ENCODE results near the gene CD302.
A peak's percentile ranks its signal among the peaks of the same experiment; 100 is the strongest.
"Not testable (repeated sequence)": the region's sequence is repeated elsewhere in the genome, so short reads cannot be mapped to it uniquely, and the experiment has no call there.

CD302 gene, protein sequence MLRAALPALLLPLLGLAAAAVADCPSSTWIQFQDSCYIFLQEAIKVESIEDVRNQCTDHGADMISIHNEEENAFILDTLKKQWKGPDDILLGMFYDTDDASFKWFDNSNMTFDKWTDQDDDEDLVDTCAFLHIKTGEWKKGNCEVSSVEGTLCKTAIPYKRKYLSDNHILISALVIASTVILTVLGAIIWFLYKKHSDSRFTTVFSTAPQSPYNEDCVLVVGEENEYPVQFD

DNA sequence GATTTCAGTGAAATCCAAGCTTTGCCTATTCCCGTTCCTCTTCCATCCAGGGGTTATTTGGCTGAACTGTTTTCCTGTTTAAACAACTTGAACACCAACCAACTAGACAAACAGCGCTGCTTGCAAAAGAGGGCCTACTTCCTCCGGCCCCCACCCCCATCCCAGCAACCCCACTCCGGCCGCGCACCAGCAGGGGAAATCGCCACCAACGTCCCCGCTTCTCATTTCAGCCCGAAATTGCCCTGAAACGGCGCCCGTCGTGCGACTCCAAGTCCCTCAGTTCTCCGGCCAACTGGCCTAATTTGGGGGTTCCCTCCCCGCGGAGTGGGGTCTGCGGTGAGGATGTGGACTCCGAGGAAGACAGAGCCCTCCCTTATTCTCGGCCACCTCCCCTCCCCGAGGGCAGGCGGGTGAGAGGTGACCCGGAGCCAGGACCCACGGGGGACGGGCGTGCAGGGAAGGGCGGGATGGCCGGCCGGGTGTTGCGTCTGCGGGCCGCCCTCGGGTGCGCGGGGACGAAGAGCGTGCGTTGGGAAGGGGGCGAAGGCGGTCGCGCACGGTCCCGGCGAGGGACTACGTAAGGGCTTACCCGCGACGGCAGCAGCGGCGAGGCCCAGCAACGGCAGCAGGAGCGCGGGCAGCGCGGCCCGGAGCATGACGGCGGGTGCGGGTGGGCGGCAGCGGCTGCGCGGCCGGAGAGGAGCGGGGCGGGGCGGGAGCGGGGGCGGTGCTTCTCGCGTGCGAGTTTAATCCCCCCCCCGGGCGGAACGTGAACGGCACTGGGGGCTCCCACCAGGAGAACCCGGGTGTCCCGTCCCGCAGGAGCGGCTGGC, at the start of gene CD302:
Gene CD302 (minus strand): TSS at position 666 of the 833 bp plus-strand sequence. CDS start 10 bp downstream, at position 656.
- no peak for DNase-seq

DNA sequence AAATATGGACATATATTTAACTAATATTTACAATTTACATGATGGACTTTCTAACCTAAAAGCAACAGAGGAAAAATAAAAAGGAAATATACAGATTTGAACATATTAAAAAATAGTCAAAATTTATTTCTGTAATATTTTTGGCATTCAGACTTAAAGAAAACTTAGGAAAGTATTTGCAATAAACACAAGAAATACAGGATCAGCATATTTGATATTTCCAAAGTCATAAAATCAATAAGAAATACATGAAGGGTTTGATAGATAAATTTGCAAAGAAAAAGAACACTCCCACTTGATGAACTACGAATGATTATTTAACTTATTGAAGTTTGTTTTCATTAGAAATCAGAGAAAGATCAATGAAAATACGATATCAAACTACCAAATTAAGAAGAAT, 48.6 kb upstream of the CD302 start:
- DNase-seq: no peak

DNA sequence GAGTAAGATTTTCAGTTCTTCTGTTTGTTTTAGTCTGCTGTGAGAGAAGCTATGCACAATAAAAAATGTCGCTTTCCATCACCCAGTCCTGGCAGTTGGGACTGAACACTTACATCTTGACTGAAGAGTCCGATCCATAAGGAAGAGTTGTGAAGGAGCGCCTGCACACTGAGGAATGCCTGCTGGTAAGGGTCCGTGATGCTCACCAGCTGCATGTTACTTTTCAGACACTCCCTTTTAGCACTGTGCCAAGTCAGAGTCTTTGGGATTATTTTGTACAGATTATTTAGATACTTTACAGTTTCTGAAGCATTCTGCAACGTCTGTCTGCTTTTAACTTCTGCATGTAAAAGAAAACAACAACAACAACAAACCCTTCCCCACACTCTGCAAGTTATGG, 42.6 kb upstream of the CD302 start:
- no peak for DNase-seq

DNA sequence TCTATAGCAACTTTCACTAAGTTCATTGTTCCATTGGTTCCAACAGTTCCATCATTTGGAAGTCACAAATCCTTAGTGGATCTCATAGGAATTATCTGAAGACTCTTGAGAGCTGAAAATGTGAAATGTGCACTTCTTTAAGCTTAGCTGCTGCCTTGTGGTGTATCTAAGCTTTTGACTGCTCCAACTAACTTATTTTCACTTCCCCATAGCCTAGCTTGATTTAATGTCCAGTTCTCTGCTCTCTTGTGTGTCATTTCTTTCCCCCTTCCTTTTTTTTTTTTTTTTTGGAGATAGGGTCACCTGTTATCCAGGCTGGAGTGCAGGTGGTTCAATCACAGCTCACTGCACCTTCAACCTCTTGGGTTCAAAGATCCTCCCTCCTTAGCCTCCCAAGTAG, 34.9 kb upstream of the CD302 start:
- no peak for DNase-seq

DNA sequence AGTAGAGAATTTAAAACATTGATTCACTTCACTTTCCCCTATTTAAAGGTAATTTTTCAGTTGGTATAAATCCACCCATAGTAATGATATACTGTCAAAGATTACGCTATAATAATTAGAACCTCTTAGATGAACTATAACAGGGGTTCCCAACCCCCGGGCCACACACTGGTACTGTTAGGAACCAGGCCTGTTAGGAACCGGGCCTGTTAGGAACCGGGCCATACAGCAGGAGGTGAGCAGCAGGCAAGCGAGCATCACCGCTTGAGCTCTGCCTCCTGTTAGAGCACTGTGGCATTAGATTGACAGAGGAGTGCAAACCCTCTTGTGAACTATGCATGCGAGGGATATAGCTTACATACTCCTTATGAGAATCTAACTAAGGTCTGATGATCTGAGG, 34.0 kb upstream of the CD302 start:
- no peak for DNase-seq

DNA sequence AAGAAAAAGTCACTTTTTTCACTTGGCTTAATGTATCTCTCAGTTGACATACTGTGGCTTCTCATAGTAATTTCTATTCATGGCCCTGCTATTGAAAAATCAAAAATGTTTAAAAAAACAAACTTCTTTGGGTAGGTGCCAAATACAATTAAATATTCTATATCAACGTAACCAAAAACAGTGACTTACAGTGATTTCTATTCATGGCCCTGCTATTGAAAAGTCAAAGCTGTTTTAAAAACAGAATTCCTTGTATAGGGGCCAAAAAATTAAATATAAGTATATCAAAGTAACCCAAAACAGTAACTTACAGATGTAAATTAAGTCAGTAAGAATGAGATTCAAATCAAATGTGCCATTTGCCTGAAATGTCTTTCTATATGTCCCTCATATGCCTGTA, 31.4 kb upstream of the CD302 start:
- no peak for DNase-seq

DNA sequence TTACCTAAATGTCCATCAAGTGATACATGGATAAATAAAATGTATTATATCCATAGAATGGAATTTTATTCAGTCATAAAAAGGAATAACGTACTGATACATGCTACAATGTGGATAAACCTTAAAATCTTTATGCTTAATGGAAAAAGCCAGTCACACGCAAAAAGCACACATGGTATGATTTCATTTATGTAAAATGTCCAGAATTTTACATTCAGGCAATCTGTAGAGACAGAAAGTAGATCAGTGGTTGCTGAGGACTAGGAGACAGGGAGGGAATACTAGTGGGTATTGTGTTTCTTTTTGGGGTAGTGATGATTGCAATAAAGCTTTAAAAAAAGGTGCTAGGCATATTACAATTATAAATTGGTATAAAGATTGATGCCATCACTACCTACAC, 30.7 kb upstream of the CD302 start:
- no peak for DNase-seq

DNA sequence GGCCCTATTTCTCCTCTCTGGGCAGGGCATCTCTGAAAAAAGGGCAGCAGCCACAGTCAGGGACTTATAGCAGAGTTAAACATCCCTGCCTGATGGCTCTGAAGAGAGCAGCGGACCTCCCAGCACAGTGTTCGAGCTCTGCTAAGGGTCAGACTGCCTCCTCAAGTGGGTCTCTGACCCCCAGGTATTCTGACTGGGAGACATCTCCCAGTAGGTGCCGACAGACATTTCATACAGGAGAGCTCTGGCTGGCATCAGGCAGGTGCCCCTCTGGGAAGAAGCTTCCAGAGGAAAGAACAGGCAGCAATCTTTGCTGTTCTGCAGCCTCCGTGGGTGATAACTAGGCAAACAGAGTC, 24.4 kb upstream of the CD302 start:
- not testable (repeated sequence) for DNase-seq

DNA sequence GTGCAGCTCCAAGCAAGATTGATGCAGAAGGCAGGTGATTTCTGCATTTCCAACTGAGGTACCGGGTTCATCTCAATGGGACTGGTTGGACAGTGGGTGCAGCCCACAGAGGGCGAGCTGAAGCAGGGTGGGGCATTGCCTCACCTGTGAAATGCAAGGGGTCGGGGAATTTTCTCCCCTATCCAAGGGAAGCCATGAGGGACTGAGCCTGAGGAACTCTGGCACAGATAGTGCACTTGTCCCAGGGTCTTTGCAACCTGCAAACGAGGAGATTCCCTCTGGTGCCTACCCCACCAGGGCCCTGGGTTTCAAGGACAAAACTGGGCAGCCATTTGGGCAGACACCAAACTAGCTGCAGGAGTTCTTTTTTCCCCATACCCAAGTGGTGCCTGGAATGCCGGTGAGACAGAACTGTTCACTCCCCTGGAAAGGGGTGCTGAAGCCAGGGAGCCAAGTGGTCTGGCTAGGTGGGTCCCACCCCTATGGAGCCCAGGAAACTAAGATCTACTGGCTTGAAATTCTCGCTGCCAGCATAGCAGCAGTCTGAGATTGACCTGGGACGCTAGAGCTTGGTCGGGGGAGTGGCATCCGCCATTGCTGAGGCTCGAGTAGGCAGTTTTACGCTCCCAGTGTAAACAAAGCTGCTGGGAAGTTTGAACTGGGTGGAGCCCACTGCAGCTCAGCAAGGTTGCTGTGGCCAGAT, 23.9 kb upstream of the CD302 start:
- not testable (repeated sequence) for DNase-seq

DNA sequence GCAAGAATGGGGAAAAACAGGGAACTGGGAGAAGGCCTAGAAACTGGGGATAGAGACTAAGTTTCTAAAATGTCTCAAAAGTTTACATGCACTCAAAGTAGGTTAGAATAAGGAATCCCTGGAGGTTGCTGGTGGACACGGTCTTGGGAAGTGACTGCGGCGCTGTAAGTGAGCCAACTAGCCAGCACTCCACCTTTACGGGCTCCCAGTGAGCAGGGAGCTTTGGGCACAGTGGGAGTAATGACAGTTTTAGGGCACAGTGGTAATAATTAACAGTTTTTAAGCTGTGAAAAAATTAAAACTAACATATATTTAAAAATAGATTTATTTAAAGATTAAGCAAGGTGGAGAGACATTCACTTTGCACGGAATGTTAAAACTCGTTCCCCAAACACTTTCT, 20.9 kb upstream of the CD302 start:
- DNase-seq: no peak

DNA sequence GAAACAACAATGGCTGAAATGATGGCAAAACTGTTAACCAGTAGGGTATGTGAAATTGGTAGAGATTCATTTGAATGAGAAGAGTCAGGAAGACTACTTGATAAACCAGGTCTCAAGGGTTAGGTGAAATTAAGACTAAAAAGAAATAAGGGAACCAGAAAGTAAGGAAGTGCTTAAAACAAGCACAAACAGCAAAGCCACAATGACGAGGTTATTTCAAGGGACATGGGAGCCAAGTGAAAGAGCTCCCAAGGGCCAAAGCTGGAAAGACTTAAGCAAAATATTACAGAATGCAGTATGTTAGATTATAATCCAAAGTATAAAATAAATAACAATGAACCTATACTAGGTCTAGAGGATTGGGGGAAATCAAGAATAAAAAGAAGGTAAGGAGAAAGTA, 19.3 kb upstream of the CD302 start:
- no peak for DNase-seq

DNA sequence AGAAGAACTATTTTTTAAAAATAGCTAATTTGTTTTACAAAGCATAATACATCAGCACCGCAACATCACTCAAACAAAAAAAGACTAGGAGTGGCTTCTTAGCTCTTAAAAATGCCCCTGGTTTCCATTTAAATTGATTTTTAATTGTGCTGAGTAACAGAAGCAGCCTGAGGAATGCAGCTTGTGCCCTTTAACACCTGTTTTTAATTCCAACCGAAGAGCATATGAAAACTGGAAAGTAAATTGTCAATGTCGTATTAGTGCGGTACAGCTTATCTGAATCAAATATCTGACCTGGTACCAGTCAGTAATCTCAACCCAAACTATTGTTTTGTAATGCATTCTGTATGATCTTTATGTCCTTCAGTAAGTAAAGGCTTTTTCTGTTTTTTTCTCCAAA, 13.2 kb upstream of the CD302 start:
- DNase-seq: no peak

DNA sequence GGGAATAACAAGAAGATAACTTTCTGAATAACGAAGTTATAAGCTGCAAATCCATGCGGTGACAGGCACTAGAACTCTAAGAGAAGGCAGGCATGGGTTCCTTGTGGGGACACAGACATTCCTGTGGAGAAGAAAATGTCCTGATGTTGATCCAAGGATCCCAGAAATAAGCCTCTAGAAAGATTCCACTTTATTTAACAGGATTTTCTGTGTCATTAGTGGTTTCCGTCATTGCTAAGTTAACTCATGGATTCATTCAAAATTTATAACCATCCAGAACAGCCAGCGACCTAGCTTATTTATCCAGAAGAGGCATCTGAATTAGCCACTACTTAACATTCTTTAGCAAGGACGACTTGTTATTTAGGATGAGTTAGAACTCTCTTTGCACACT, 10.0 kb upstream of the CD302 start:
- no peak for DNase-seq

DNA sequence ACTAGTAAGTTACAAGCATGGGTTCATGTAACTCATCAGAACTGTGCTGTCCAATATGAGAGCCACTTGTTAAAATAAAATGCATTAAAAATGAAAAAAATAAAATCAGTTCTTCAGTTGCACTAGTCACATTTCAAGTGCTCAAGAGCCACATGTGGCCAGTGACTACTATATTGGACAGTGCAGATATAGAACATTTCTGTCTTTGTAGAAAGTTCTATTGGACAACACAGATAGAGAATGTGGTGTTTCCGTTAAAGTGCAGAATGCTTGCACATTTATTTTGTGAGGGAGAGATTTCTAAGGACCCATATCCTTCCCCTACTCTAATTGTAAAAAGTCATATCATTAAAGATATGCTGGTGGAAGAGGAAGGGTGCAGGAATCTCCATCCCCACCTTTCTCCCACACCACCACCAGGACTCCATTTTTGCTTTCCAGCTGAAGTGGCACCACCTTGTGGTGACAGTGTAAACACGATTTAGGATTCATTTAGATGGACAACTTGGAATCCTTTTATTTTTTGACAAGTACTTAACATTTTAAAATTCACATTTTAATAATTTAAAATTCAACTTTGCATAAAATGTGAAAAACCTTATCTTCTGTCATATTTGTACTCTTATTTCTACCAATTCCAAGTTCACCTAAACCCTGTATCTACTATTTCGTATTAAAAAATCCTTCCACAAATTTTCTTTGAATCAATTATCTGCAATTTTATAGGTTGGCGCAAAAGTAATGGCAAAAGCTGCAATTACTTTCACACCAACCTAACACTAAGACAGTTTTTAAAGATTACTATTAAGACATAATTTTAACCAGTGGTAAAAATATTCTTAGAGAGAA, 9.4 kb upstream of the CD302 start:
- peak; percentile 18 to 42 for DNase-seq

DNA sequence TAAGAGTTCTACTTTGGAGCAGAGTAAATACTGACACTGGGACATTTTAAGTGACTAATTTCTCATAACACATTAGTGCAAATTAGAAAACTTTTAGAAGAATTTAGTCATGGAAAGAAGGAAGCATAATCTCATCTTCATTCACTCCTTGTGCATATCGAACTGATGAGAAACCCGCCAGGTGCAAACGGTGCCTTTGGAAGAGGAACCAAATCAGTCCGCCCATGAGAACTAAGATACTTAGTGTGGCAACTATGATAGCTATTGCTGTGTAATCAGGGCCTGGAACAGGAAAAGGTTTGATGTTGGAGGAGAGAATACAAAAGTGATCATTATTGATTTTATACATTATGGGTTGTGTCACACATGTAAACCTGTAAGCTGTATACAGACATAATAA, 6.9 kb upstream of the CD302 start:
- DNase-seq: no peak

DNA sequence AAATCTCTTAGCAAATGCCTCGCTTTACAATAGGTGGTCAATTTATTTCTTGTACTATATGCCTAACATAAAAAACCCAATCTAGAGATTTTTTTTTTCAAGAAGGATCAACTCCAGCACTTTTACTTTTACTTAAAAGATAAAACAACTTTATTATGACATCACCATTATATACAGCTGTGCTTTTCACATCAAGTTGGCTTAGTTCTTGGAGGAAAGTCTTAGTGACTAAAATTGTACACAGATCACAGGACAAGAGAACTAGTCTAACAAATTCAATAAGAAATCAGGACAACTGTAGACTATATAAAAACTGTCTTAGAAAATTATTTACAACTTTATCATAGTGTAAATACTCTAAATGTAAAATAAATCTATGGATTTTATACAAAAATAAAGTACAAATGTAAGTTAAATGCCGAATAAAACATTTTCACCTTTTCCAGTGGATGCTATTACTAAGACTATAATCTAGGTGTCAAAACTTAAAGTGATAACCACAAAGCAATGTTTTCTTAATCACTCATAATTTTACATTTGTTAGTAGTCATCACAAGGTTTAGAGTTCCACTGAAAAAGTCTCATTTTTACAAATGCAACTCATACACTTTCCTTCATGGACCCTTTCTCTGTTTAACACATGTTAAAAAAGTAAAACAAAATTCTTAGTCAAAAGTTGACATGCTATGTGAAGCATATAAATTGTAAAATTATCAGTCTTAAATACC, 5.4 kb upstream of the CD302 start:
- DNase-seq: no peak

DNA sequence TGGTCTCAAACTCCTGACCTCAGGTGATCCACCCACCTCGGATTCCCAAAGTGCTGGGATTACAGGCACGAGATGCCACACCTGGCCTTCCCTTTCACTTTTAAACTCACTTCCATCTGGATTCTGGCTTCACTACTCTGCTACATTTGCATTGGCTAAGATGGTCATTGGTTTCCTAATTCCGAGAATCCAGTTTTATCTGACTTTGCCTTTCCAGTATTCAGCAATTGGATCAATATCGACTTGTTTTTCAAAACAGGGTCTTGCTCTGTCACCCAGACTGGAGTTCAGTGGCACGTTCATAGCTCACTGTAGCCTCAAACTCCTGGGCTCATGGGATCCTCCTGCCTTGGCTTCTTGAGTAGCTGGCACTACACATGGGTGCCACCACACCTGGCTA, 4.7 kb upstream of the CD302 start:
- no peak for DNase-seq

DNA sequence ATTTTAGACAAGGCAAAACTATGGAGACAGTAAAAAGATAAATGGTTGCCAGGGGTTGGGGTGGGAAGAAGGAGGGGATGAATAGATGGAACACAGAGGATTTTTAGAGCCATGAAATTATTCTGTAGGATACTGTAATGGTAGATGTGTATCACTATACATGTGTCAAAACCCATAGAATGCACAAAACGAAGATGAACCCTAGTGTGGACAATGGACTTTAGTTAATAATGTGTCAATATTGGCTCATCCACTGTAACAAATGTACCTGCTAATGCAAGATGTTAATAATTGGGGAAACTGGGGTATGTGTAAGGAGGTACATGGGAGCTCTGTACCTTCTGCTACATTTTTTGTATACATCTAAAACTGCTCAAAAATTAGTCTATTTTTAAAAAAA, 1.8 kb upstream of the CD302 start:
- no peak for DNase-seq

DNA sequence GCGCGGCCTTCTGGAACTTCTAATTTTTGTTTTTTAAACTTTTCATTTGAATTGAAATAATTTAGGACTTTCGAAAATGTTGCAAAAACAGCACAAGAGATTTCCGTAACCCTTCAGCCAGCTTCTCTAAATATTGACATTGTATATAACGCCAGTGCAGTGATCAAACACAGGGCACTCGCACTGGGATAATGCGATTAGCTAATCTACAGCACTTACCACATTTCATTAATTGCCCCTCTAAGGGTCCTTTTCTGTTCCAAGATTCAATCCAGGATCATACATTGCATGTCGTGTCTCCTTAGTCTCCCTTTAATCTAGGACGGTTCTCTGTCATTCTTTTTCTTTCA, 343 bp upstream of the CD302 start:
- no peak for DNase-seq

DNA sequence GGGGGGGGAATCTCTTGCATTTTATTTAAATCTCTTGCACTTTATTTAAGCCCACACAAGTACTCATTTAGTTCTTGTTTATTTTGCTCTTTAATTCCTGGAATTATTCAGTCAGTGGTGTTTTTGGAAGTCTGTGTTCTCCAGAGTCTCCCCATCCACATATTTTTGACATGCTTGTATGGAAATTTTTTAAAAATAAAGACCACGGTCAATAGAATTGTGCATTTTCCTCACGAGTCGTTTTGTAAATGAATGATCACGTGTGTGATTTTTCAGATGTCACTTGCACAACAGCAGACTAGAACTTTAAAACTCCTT, 824 bp downstream of the CD302 start:
- DNase-seq: no peak

DNA sequence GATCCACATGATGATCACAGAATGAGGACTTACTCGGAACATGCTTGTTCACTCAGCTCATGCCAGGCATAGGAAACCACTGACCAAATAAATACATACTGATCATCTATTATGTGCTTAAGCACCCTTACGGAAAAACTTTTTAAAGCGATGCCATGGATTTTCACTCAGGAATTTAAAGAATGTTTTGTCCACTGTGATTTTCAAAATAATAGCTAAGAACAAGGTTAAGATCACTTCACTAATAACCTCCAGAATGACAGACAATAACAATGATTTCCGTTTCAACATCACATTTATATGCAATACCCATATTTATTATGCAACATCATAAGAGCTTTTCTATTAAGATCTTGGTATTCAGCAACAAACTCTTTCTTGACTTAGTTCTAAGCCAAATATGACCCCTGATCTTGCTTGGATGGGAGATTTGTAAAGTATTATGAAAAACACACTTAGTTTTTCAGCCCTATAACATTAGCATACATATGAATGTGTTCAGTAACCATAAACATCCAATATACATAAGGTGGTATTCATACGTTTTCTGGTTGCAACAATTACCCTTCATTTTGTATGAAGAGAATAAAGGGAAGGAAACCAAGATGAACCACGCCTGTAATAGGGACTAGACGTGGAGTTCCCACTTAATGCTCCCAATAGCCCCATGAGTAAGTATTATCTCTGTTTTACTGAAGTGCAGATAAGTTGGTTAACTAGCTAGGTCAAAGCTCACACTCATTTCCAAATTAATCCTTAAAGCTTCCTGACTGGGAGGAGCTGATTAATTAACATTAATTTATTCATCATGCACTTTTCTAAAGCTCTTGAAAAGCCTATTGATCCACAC, 1.9 kb downstream of the CD302 start:
- DNase-seq: no peak

DNA sequence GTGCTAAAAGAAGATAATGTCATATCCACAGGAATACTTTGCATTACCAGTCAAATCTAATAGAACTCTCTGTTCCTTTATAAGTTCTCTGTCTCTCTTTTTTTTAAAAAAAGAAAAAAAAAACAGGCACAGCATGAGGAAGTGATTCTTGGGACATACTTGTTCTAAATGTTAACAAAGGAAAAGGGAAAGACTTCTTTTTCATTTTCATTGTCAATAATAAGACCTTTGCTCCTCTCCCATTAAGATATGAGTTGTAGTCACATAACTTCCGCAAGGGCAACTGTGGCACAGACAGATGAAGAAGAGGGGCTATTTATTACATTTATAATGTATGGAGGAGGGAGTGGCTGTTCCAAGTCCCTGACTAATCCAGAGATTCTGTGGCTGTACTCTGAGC, 4.7 kb downstream of the CD302 start:
- no peak for DNase-seq

Data from NCI-H1930 (cell line).